Suprapubic skin (tissue), 4 donors: ENCODE results near the gene LRRTM3. TPM values are rescaled to one million over a fixed set of nuclear protein-coding genes. Genes with fewer than 3 reads are reported as not detected.

Experiments used
- DNase-seq, 2 donors: peaks; one replicate each; pipeline ENCODE4 v3.0.0-alpha.2; 2019; ENCODE audit warnings: low spot score in 2 of 2
- H3K27ac ChIP-seq: fragments of 200-600 bp; sonication (generic); one replicate; pipeline ENCODE4 v1.5.1; 2019
- H3K27me3 ChIP-seq: fragments of 200-600 bp; sonication (generic); one replicate; pipeline ENCODE4 v1.5.1; 2019
- H3K36me3 ChIP-seq: fragments of 200-600 bp; sonication (generic); one replicate; pipeline ENCODE4 v1.5.1; 2019
- H3K4me1 ChIP-seq: fragments of 200-600 bp; sonication (generic); one replicate; pipeline ENCODE4 v1.5.1; 2019
- H3K4me3 ChIP-seq: fragments of 200-600 bp; sonication (generic); one replicate; pipeline ENCODE4 v1.5.1; 2019; ENCODE audit warnings: mild to moderate bottlenecking
- H3K9me3 ChIP-seq: fragments of 200-600 bp; sonication (generic); one replicate; pipeline ENCODE4 v1.5.1; 2019
- EP300 ChIP-seq: sonication (generic); formaldehyde crosslinking; IDR thresholded peaks from one replicate; pipeline ENCODE4 v1.6.1; 2017; ENCODE audit warnings: antibody characterized with exemption
- POLR2A ChIP-seq, 2 donors: fragments of 450-650 bp; IDR thresholded peaks; one replicate each; pipeline ENCODE4 v1.6.1; 2017; ENCODE audit warnings: antibody characterized with exemption in 2 of 2, mild to moderate bottlenecking in 2 of 2, moderate library complexity in 2 of 2
- POLR2AphosphoS5 ChIP-seq, 3 donors: sonication (generic); formaldehyde crosslinking; IDR thresholded peaks; one replicate each; pipeline ENCODE4 v1.6.1; 2017; ENCODE audit warnings: antibody characterized with exemption in 3 of 3
- WGBS: methylation state at CpG from one replicate; pipeline ENCODE4 v1.1.5; 2018; 5-methylcytosine and 5-hydroxymethylcytosine counted together
- total RNA-seq, 4 donors: library from RNA; depleted of rRNA; stranded (reverse); fragments of >200 nt; gene quantifications; one replicate each; pipeline ENCODE4 v1.1.0, GENCODE V29; 2016
- TF ChIP-seq, protein P1 (sequence below), 2 donors: fragments of 200-600 bp in 1 of 2; fragments of 450-650 bp in 1 of 2; sonication (generic) in 1 of 2; IDR thresholded peaks; one replicate each; pipeline ENCODE4 v1.5.1; 2016 to 2019; ENCODE audit warnings: antibody characterized with exemption in 2 of 2, mild to moderate bottlenecking in 1 of 2, moderate library complexity in 1 of 2

LRRTM3 gene
- total RNA-seq, 4 donors from 2014 or later = not detected

DNA sequence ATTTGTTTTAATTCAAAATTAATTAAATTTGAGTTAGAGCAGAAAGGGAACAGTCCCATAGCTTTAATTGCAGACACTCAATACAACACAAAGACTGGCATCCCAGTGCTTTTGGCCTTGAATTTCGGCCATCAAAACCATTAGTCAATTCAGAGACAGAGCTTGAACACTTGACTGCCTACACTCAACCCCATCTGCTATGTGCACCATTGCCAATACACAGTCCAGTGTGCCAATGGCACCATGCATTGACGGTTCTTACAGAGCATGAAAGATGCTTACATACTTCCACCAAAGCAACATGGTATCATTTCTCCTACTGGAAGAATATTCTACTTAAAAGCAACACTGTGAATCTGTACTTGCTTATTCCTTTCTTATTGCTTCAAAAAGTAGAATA, 43.6 kb upstream of the LRRTM3 start:
- no peak overlapping the region for H3K4me3 ChIP-seq
- 77% methylated on average over 2 of the region's 2 CpGs for WGBS
- H3K4me1 ChIP-seq = no peaks in the 10 kb centered on the region
- H3K27ac ChIP-seq = no peak overlapping the region
- H3K27me3 ChIP-seq = no peaks in the 10 kb centered on the region
- H3K36me3 ChIP-seq = no peaks in the 10 kb centered on the region
- H3K9me3 ChIP-seq = no peaks in the 10 kb centered on the region
- DNase-seq = no peak
- TF ChIP-seq POLR2A (IDR thresholded peaks at IDR 0.05) (no peak), EP300 (no peak), POLR2AphosphoS5 (IDR thresholded peaks at IDR 0.05) (no peak)
- TF ChIP-seq, protein P1, sequence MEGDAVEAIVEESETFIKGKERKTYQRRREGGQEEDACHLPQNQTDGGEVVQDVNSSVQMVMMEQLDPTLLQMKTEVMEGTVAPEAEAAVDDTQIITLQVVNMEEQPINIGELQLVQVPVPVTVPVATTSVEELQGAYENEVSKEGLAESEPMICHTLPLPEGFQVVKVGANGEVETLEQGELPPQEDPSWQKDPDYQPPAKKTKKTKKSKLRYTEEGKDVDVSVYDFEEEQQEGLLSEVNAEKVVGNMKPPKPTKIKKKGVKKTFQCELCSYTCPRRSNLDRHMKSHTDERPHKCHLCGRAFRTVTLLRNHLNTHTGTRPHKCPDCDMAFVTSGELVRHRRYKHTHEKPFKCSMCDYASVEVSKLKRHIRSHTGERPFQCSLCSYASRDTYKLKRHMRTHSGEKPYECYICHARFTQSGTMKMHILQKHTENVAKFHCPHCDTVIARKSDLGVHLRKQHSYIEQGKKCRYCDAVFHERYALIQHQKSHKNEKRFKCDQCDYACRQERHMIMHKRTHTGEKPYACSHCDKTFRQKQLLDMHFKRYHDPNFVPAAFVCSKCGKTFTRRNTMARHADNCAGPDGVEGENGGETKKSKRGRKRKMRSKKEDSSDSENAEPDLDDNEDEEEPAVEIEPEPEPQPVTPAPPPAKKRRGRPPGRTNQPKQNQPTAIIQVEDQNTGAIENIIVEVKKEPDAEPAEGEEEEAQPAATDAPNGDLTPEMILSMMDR (IDR thresholded peaks at IDR 0.05) = no peak

DNA sequence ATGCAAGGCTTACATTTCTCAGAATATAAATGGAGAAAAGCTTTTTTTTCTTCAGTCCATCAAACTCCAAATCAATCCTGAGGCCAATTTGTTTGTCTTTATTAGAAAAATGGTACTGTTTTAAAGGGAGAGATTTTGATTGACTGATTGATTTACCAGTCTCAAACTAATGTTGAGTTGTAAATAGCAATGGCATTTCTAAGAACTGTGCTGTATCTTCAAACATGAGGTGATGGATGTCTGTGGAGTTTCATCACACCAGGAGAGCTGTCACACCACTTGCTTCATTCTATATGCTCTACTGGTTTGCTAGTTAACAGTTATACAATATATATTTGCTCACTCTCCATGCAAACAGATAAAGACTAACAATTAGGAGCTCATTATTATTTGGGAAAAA, 39.0 kb upstream of the LRRTM3 start:
- Histone ChIP-seq H3K27ac (no peak overlapping the region), H3K9me3 (no peaks in the 10 kb centered on the region), H3K27me3 (no peaks in the 10 kb centered on the region), H3K4me3 (no peak overlapping the region), H3K36me3 (no peaks in the 10 kb centered on the region), H3K4me1 (no peaks in the 10 kb centered on the region)
- DNase-seq = no peak
- TF ChIP-seq, protein P1 (IDR thresholded peaks at IDR 0.05) = no peak
- TF ChIP-seq EP300 = no peak
- TF ChIP-seq POLR2A (IDR thresholded peaks at IDR 0.05) = no peak
- TF ChIP-seq POLR2AphosphoS5 (IDR thresholded peaks at IDR 0.05) = no peak

DNA sequence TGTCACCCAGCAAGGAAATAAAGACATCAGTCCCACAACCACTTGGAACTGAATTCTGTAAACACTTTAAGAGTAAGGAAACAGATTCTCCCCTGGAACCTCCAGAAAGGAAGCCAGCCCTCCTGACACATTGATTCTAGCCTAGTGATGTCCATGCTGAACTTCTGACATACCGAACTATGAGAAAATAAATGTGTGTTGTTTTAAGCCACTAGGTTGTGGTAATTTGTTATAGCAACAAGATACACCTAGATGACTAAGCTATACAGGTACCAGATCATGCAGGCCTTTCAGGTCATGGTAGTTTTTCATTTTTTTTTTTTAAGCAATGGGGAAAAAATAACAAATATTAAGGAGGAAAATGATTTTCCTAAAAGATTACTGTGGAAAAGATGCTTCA, 37.6 kb upstream of the LRRTM3 start:
- 86% methylated on average over 1 of the region's 1 CpG for WGBS
- no peak for DNase-seq
- no peak for TF ChIP-seq POLR2AphosphoS5 (IDR thresholded peaks at IDR 0.05)
- TF ChIP-seq POLR2A (IDR thresholded peaks at IDR 0.05) = no peak
- no peak for TF ChIP-seq EP300
- TF ChIP-seq, protein P1 (IDR thresholded peaks at IDR 0.05) = no peak
- no peaks in the 10 kb centered on the region for H3K4me1 ChIP-seq
- no peak overlapping the region for H3K4me3 ChIP-seq
- no peaks in the 10 kb centered on the region for H3K27me3 ChIP-seq
- H3K27ac ChIP-seq = no peak overlapping the region
- H3K36me3 ChIP-seq = no peaks in the 10 kb centered on the region
- no peaks in the 10 kb centered on the region for H3K9me3 ChIP-seq

DNA sequence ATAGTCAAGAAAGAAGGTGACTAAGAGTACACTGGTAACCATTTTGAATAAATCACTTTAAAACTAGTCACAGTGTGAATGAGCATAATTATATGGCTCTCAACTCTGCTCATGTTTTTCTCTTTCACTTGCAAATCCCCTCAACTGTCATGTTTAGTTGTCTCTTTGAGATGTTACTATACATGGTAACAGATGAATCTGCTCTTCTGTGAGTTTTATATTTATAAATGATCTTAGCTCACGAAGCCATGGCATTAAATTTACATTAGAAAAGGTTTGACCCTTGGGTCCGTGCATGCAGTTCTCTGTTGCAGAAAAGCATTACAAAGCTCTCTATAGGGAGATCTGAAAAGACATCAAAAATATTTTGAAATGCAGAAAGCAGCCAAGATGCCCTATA, 33.0 kb upstream of the LRRTM3 start:
- no peak overlapping the region for H3K27ac ChIP-seq
- no peak for DNase-seq
- H3K27me3 ChIP-seq = no peaks in the 10 kb centered on the region
- WGBS = 45% methylated on average over 2 of the region's 2 CpGs
- no peaks in the 10 kb centered on the region for H3K36me3 ChIP-seq
- no peaks in the 10 kb centered on the region for H3K4me1 ChIP-seq
- no peaks in the 10 kb centered on the region for H3K9me3 ChIP-seq
- H3K4me3 ChIP-seq = no peak overlapping the region
- TF ChIP-seq, protein P1 (IDR thresholded peaks at IDR 0.05) = no peak
- TF ChIP-seq POLR2AphosphoS5 (IDR thresholded peaks at IDR 0.05) (no peak), EP300 (no peak), POLR2A (IDR thresholded peaks at IDR 0.05) (no peak)

DNA sequence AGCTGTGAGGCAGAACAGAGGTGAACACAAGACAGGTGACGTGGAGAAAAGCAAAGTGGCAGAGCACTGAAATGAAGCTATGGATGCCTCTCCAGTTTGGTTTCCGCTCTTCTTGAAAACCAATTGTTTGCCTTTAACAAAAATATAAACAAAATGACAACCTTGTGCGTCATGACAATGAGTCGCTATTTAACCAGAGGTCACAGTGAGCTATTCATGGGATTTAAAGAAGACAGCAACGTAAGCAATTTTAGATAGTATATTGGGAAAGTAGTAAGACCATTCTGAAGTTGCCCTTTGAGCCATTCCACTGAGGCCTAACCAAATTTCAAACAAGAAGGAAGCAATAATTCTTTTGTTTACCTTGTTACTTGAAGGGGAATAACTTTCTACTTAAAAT, 15.2 kb upstream of the LRRTM3 start:
- H3K27ac ChIP-seq = no peak overlapping the region
- H3K27me3 ChIP-seq = no peaks in the 10 kb centered on the region
- DNase-seq = no peak
- no peaks in the 10 kb centered on the region for H3K9me3 ChIP-seq
- no peaks in the 10 kb centered on the region for H3K4me1 ChIP-seq
- TF ChIP-seq POLR2AphosphoS5 (IDR thresholded peaks at IDR 0.05) (no peak), EP300 (no peak), POLR2A (IDR thresholded peaks at IDR 0.05) (no peak)
- TF ChIP-seq, protein P1 (IDR thresholded peaks at IDR 0.05) = no peak
- H3K4me3 ChIP-seq = no peak overlapping the region
- no peaks in the 10 kb centered on the region for H3K36me3 ChIP-seq
- WGBS = 90% methylated on average over 5 of the region's 5 CpGs
